GM12892 (cell line): ENCODE data around the gene SPOCK2.

Experiments
- DNase-seq: peaks from one replicate; pipeline ENCODE4 v3.0.0; 2011; ENCODE audit not compliant: insufficient read length
- FAIRE-seq: peaks from 2 replicates; lab custom pipeline; 2011; peaks lifted over from hg19 to GRCh38; lab: Jason Lieb, UNC
- POLR2A ChIP-seq: IDR thresholded peaks from 2 replicates; pipeline ENCODE4 v1.6.1; 2011; ENCODE audit warnings: low read depth, low read length, control low read depth
- POLR2AphosphoS5 ChIP-seq: IDR thresholded peaks from 2 replicates; pipeline ENCODE4 v1.6.1; 2011; ENCODE audit warnings: low read depth, low read length, control low read depth
- TAF1 ChIP-seq: IDR thresholded peaks from 2 replicates; pipeline ENCODE4 v1.6.1; 2011; ENCODE audit warnings: low read depth, mild to moderate bottlenecking, control low read depth, low read length, borderline replicate concordance

Gene SPOCK2

GRCh38 chr10:72073708-72074573 lies 14.4 kb downstream of the SPOCK2 start:
- TF ChIP-seq TAF1 (no peak), POLR2A (no peak), POLR2AphosphoS5 (no peak)
- no peak for DNase-seq
- FAIRE-seq: no peak

- no peak for DNase-seq
- no peak for TF ChIP-seq POLR2AphosphoS5
- TF ChIP-seq POLR2A: no peak
- no peak for TF ChIP-seq TAF1
- no peak for FAIRE-seq
Measured at GRCh38 chr10:72072639-72073038, 15.7 kb downstream of the SPOCK2 start.

GRCh38 chr10:72072046-72072445 lies 16.3 kb downstream of the SPOCK2 start:
- DNase-seq (no peak), FAIRE-seq (no peak)
- TF ChIP-seq POLR2AphosphoS5: no peak
- no peak for TF ChIP-seq TAF1
- TF ChIP-seq POLR2A: no peak

DNA sequence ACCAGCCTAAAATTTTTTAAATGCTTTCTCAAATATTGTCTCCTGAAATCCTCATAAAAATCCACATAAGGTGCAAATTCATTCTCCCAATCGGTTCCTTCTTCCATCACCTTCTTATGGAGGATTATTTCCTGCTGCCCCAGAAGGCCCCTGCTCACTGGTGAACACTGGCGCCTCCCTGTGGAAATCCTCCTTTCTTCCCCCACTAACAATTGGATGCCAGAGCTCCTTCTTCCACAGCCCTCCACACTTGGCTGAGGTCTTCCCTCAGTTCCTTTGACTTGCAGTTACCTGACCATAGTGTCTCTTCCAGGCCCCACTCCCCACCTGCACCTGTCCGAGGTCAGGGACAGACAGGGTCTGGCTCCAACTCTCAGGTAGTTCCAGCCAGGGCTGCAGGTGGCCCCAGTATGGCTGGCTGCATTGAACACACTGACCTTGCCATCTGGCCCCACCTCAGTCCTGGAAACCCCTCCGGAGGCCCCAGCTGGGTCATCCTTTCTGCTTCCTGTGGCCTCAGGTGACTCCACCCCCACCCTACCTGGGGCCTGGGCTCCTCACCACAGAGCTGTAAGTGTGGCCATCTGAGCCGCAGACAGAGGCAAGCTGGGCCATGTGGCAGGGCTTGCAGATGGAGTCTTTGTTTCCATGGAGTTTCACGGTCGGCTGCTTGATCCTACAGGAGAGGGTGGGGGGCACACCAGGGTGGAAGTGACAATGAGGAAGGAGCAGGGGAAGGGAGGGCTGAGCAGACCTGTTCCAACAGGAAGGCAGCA lies 18.4 kb downstream of the SPOCK2 start:
- DNase-seq (no peak), FAIRE-seq (no peak)
- no peak for TF ChIP-seq POLR2A
- TF ChIP-seq POLR2AphosphoS5: no peak
- no peak for TF ChIP-seq TAF1

- TF ChIP-seq POLR2AphosphoS5 (no peak), POLR2A (no peak), TAF1 (no peak)
- DNase-seq: no peak
- FAIRE-seq: no peak
Measured at GRCh38 chr10:72068901-72069446, 19.4 kb downstream of the SPOCK2 start.

- DNase-seq (no peak), FAIRE-seq (no peak)
- TF ChIP-seq POLR2A (no peak), POLR2AphosphoS5 (no peak), TAF1 (no peak)
Measured at GRCh38 chr10:72068126-72068765, 20.1 kb downstream of the SPOCK2 start.

- no peak for DNase-seq
- no peak for FAIRE-seq
- TF ChIP-seq TAF1 (no peak), POLR2A (no peak), POLR2AphosphoS5 (no peak)
Measured at GRCh38 chr10:72067463-72068125, 20.8 kb downstream of the SPOCK2 start.

DNA sequence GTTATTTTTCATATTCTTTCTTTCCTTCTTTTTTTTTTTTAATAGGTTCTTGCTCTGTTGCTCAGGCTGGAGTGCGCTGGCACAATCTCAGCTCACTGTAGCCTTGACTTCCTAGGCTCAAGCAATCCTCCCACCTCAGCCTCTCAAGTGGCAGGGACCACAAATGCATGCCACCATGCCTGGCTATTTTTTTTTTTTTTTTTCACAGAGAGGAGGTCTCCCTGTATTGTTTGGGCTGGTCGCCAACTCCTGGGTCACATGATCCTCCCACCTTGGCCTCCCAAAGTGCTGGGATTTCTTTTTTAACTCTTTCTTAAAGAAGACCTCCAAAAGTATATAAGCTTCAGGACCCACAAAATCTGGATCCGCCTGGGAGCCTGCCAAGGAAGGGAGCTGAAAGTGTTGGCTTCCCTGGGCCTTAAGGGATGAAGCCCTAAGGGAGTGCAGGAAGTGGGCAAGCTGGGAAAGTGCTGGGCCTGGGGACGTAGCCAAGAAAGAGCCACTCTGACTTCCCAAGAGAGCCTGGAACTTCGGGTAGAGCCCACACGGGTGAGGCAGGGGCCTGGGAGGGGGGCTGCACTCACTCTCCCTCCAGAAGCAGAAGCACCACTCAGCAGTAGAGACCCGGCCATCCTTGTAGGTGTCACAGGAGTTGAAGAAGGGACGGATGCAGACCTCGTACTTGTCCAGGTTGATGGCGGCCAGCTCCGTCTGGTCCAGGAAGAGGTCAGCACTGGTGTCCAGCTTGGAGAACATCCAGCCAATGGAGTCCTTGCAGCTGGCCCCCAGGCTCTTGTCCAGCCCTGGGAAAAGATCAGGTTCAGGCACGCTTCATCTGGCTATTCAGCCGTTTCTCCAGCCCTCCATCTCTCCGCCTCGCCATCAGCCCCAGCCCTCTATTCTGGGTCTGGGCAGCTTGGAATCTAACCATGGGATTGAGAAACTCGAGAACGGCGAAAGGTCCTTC lies 21.8 kb downstream of the SPOCK2 start:
- no peak for TF ChIP-seq TAF1
- no peak for TF ChIP-seq POLR2AphosphoS5
- TF ChIP-seq POLR2A: no peak
- FAIRE-seq (no peak), DNase-seq (no peak)

GRCh38 chr10:72065439-72066025 lies 22.8 kb downstream of the SPOCK2 start:
- DNase-seq (no peak), FAIRE-seq (no peak)
- no peak for TF ChIP-seq TAF1
- TF ChIP-seq POLR2A: no peak
- no peak for TF ChIP-seq POLR2AphosphoS5

GRCh38 chr10:72063703-72064391 lies 24.5 kb downstream of the SPOCK2 start:
- DNase-seq (no peak), FAIRE-seq (no peak)
- TF ChIP-seq TAF1: no peak
- no peak for TF ChIP-seq POLR2A
- TF ChIP-seq POLR2AphosphoS5: no peak
